Testis (tissue), 2 donors: ENCODE data around the gene CDC16.

Experiments used
- POLR2A ChIP-seq: fragments of 450-650 bp; IDR thresholded peaks from one replicate; pipeline ENCODE4 v1.6.1; 2017; ENCODE audit warnings: antibody characterized with exemption, mild to moderate bottlenecking, moderate library complexity
- TF ChIP-seq, protein P1 (sequence below), 3 experiments: fragments of 450-650 bp in 2 of 3; fragments of 200-600 bp in 1 of 3; sonication (generic) in 1 of 3; IDR thresholded peaks; one replicate each; pipeline ENCODE4 v1.5.1; 2016 to 2019; ENCODE audit warnings: antibody characterized with exemption in 3 of 3, mild to moderate bottlenecking in 2 of 3, moderate library complexity in 1 of 3

DNA sequence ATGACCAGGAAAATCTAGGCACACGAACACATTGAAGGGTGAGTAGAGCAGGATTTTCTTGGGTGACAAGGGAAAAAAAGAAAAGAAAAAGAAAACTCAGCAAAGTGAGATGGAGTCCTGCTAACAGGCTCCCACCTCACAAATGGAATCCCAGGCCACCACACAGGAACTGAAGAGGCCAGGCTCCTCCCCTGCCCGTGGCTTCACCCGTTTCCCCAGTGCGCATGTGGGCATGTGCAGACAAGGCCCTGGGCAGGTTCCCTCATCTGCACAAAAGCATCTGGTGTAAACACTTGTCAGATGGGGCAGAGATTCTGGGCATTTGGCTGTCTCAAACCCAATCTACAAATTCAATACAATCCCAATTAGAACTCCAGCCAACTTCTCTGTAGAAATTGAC lies 31.2 kb upstream of the CDC16 start:
- TF ChIP-seq POLR2A = no peak
- TF ChIP-seq, protein P1, sequence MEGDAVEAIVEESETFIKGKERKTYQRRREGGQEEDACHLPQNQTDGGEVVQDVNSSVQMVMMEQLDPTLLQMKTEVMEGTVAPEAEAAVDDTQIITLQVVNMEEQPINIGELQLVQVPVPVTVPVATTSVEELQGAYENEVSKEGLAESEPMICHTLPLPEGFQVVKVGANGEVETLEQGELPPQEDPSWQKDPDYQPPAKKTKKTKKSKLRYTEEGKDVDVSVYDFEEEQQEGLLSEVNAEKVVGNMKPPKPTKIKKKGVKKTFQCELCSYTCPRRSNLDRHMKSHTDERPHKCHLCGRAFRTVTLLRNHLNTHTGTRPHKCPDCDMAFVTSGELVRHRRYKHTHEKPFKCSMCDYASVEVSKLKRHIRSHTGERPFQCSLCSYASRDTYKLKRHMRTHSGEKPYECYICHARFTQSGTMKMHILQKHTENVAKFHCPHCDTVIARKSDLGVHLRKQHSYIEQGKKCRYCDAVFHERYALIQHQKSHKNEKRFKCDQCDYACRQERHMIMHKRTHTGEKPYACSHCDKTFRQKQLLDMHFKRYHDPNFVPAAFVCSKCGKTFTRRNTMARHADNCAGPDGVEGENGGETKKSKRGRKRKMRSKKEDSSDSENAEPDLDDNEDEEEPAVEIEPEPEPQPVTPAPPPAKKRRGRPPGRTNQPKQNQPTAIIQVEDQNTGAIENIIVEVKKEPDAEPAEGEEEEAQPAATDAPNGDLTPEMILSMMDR (IDR thresholded peaks at IDR 0.05) = no peak
